Adipocyte (in vitro differentiated cells): Measurements from ENCODE around the gene UFD1.
"Not testable (repeated sequence)": the region's sequence is repeated elsewhere in the genome, so short reads cannot be mapped to it uniquely, and the experiment has no call there.

Source experiments
- DNase-seq: peaks from one replicate; pipeline ENCODE4 v3.0.0-alpha.2; 2015; ENCODE audit warnings: low read depth
- H3K27me3 ChIP-seq: replicated peaks from 2 replicates; pipeline ENCODE4 v1.7.0; 2013; ENCODE audit warnings: mild to moderate bottlenecking, low read length, moderate library complexity; ENCODE audit not compliant: control insufficient read depth, insufficient read depth
- H3K36me3 ChIP-seq: 2 replicates; pipeline ENCODE4 v1.7.0; 2013; ENCODE audit warnings: low read length, mild to moderate bottlenecking, moderate library complexity; ENCODE audit not compliant: control insufficient read depth, insufficient read depth, severe bottlenecking
- H3K4me1 ChIP-seq: 2 replicates; pipeline ENCODE4 v1.7.0; 2013; ENCODE audit warnings: mild to moderate bottlenecking, low read length, moderate library complexity; ENCODE audit not compliant: control insufficient read depth, insufficient read depth
- H3K4me3 ChIP-seq: 2 replicates; pipeline ENCODE4 v1.7.0; 2013; ENCODE audit warnings: mild to moderate bottlenecking, low read length, moderate library complexity
- H3K9ac ChIP-seq: 2 replicates; pipeline ENCODE4 v1.7.0; 2013; ENCODE audit warnings: mild to moderate bottlenecking, low read length, moderate library complexity
- H3K9me3 ChIP-seq: 2 replicates; pipeline ENCODE4 v1.7.0; 2013; ENCODE audit warnings: mild to moderate bottlenecking, low read length, moderate library complexity; ENCODE audit not compliant: control insufficient read depth

Gene UFD1

GRCh38 chr22:19454156-19454555 lies 24.8 kb downstream of the UFD1 start:
- Histone ChIP-seq H3K27me3 (no peaks in the 10 kb centered on the region), H3K4me3 (no peak overlapping the region), H3K4me1 (peaks cover 31% of the 10 kb centered on the region), H3K9ac (no peak overlapping the region), H3K36me3 (peaks cover 83% of the 10 kb centered on the region), H3K9me3 (no peaks in the 10 kb centered on the region)
- no peak for DNase-seq

GRCh38 chr22:19453718-19454117 lies 25.3 kb downstream of the UFD1 start:
- no peak for DNase-seq
- Histone ChIP-seq H3K36me3 (peaks cover 78% of the 10 kb centered on the region), H3K4me3 (no peak overlapping the region), H3K9ac (no peak overlapping the region), H3K4me1 (peaks cover 31% of the 10 kb centered on the region), H3K27me3 (no peaks in the 10 kb centered on the region), H3K9me3 (no peaks in the 10 kb centered on the region)

GRCh38 chr22:19451570-19451969 lies 27.4 kb downstream of the UFD1 start:
- peaks cover 41% of the 10 kb centered on the region for H3K4me1 ChIP-seq
- no peak overlapping the region for H3K4me3 ChIP-seq
- DNase-seq, result no peak
- H3K9ac ChIP-seq, result no peak overlapping the region
- H3K36me3 ChIP-seq, result peaks cover 61% of the 10 kb centered on the region
- no peaks in the 10 kb centered on the region for H3K27me3 ChIP-seq
- no peaks in the 10 kb centered on the region for H3K9me3 ChIP-seq

GRCh38 chr22:19450363-19451175 lies 28.4 kb downstream of the UFD1 start:
- Histone ChIP-seq H3K27me3 (no peaks in the 10 kb centered on the region), H3K9me3 (no peaks in the 10 kb centered on the region), H3K9ac (no peak overlapping the region), H3K4me1 (peaks cover 37% of the 10 kb centered on the region), H3K4me3 (no peak overlapping the region), H3K36me3 (peaks cover 51% of the 10 kb centered on the region)
- no peak for DNase-seq

- peaks cover 32% of the 10 kb centered on the region for H3K4me1 ChIP-seq
- H3K36me3 ChIP-seq, result peaks cover 40% of the 10 kb centered on the region
Observed at GRCh38 chr22:19449422-19449767, 29.6 kb downstream of the UFD1 start.

GRCh38 chr22:19448739-19449421 lies 30.1 kb downstream of the UFD1 start:
- Histone ChIP-seq H3K9ac (no peak overlapping the region), H3K27me3 (no peaks in the 10 kb centered on the region), H3K4me1 (peaks cover 32% of the 10 kb centered on the region), H3K9me3 (no peaks in the 10 kb centered on the region), H3K36me3 (peaks cover 39% of the 10 kb centered on the region), H3K4me3 (no peak overlapping the region)
- no peak for DNase-seq

More at GRCh38 chr22:19449422-19449767, 29.6 kb downstream of the UFD1 start:
- Histone ChIP-seq H3K9me3 (no peaks in the 10 kb centered on the region), H3K9ac (no peak overlapping the region), H3K4me3 (no peak overlapping the region), H3K27me3 (no peaks in the 10 kb centered on the region)
- DNase-seq, result no peak

- H3K36me3 ChIP-seq, result peaks cover 36% of the 10 kb centered on the region
- peak; percentile 79 for DNase-seq
- H3K4me3 ChIP-seq, result peak overlapping the region; percentile 89
Observed at GRCh38 chr22:19448076-19448607, 30.9 kb downstream of the UFD1 start.

GRCh38 chr22:19447330-19448075 lies 31.5 kb downstream of the UFD1 start, which contains the start of gene C22orf39:
C22orf39 (minus strand) TSS chr22:19447711; CDS start chr22:19447688, 23 bp downstream.
- peaks cover 30% of the 10 kb centered on the region for H3K36me3 ChIP-seq
- H3K4me1 ChIP-seq, result peaks cover 32% of the 10 kb centered on the region
- DNase-seq, result peak; percentile 93
- no peaks in the 10 kb centered on the region for H3K27me3 ChIP-seq
- H3K9ac ChIP-seq, result peak within 1 kb of the TSS; percentile 88
- H3K9me3 ChIP-seq, result no peaks in the 10 kb centered on the region
- H3K4me3 ChIP-seq, result peak within 1 kb of the TSS; percentile 89

More at GRCh38 chr22:19448076-19448607, 30.9 kb downstream of the UFD1 start:
- Histone ChIP-seq H3K9ac (peak overlapping the region; percentile 88), H3K9me3 (no peaks in the 10 kb centered on the region), H3K27me3 (no peaks in the 10 kb centered on the region), H3K4me1 (peaks cover 32% of the 10 kb centered on the region)

GRCh38 chr22:19446603-19447329 lies 32.2 kb downstream of the UFD1 start:
- Histone ChIP-seq H3K27me3 (no peaks in the 10 kb centered on the region), H3K36me3 (peaks cover 25% of the 10 kb centered on the region), H3K9me3 (no peaks in the 10 kb centered on the region), H3K4me3 (peak overlapping the region; percentile 89), H3K9ac (peak overlapping the region; percentile 88), H3K4me1 (peaks cover 38% of the 10 kb centered on the region)
- no peak for DNase-seq

- H3K4me3 ChIP-seq, DNase-seq: not testable (repeated sequence)
Observed at GRCh38 chr22:19445279-19445982, 33.6 kb downstream of the UFD1 start.

More at GRCh38 chr22:19445279-19445982, 33.6 kb downstream of the UFD1 start:
- H3K27me3 ChIP-seq, H3K9me3 ChIP-seq, H3K9ac ChIP-seq: not testable (repeated sequence)
- peaks cover 35% of the 10 kb centered on the region for H3K4me1 ChIP-seq
- H3K36me3 ChIP-seq, result peaks cover 17% of the 10 kb centered on the region
